DND-41 (cell line): ENCODE data around the gene RPP14.

Experiments
- EZH2 ChIP-seq: IDR thresholded peaks from 3 replicates; pipeline ENCODE4 v1.6.1; 2012; ENCODE audit warnings: borderline replicate concordance, low read depth, mild to moderate bottlenecking, moderate library complexity, low read length, inconsistent platforms; ENCODE audit not compliant: severe bottlenecking
- TF ChIP-seq, protein P1 (sequence below): IDR thresholded peaks from 2 replicates; pipeline ENCODE4 v1.5.1; 2012; ENCODE audit warnings: borderline replicate concordance, low read length, moderate library complexity, mild to moderate bottlenecking; ENCODE audit not compliant: poor library complexity, severe bottlenecking; ENCODE audit errors: extremely low read depth

DNA sequence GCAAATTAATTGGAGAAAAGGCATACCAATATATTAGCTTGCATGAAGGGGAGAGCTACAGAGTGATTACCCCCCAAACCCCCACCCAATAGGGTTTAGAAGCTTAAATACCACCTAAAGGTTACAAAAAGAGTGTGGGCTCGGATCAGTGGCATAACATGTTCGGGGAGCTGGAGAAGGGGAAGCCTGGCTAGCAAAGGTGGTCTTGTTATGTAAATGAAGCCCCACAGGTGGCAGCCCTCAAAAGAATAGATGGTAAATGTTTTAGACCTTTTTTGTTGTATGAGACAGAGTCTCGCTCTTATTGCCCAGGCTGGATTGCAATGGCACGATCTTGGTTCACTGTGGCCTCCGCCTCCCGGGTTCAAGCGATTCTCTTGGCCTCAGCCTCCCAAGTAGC is 15.7 kb downstream of the RPP14 start:
- TF ChIP-seq, protein P1, sequence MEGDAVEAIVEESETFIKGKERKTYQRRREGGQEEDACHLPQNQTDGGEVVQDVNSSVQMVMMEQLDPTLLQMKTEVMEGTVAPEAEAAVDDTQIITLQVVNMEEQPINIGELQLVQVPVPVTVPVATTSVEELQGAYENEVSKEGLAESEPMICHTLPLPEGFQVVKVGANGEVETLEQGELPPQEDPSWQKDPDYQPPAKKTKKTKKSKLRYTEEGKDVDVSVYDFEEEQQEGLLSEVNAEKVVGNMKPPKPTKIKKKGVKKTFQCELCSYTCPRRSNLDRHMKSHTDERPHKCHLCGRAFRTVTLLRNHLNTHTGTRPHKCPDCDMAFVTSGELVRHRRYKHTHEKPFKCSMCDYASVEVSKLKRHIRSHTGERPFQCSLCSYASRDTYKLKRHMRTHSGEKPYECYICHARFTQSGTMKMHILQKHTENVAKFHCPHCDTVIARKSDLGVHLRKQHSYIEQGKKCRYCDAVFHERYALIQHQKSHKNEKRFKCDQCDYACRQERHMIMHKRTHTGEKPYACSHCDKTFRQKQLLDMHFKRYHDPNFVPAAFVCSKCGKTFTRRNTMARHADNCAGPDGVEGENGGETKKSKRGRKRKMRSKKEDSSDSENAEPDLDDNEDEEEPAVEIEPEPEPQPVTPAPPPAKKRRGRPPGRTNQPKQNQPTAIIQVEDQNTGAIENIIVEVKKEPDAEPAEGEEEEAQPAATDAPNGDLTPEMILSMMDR, result no peak
- TF ChIP-seq EZH2, result no peak
